ENCODE results near the gene EARS2. TPM values are rescaled to one million over a fixed set of nuclear protein-coding genes. Genes with fewer than 3 reads are reported as not detected.

Gene EARS2
- total RNA-seq, 1 experiment from 2014 or later, result 55.9 TPM

DNA sequence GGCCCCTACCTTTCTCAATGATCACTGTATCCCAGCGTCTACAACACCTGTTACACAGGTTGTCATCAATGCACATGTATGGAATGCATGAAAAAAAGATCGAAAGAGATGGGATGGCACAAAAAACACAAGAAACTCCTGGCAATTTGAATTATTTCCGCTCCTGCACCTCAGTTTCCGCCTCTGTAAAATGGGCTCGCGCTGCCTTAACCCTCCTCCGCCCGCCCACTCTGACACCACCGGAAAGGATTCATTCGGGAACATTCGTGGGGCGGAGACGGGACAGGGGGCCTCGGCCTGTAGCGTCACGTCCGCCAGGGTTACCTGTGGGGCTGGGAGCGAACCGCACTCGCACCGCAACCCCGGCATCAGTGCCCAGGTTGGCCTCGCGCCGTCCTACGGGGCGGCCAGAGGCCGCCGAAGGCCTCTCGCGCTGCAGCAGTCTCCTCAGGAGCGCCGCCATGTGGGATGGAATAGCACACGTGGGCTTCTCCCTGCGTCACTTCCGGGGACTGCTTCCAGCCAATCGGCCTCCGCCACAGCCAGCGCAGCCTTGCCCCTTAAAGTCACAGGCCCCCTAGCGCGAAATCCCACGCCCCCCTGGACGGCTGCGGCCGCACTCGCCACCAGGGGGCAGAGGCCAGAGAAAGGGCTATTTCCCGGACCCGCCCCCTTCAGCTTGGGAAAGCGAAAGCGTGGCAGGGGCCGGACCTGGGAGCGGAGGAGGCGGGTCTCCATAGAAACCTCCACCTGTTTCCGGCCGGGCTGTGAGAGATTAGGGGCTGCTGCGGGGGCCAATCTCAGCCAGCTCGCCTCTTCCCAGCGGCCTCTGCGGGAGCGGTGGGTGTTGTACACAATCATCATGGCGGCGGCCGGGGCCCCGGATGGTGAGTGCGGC is at the start of gene EARS2, which contains the start of gene UBFD1 (continued):
- TF ChIP-seq, protein P1, sequence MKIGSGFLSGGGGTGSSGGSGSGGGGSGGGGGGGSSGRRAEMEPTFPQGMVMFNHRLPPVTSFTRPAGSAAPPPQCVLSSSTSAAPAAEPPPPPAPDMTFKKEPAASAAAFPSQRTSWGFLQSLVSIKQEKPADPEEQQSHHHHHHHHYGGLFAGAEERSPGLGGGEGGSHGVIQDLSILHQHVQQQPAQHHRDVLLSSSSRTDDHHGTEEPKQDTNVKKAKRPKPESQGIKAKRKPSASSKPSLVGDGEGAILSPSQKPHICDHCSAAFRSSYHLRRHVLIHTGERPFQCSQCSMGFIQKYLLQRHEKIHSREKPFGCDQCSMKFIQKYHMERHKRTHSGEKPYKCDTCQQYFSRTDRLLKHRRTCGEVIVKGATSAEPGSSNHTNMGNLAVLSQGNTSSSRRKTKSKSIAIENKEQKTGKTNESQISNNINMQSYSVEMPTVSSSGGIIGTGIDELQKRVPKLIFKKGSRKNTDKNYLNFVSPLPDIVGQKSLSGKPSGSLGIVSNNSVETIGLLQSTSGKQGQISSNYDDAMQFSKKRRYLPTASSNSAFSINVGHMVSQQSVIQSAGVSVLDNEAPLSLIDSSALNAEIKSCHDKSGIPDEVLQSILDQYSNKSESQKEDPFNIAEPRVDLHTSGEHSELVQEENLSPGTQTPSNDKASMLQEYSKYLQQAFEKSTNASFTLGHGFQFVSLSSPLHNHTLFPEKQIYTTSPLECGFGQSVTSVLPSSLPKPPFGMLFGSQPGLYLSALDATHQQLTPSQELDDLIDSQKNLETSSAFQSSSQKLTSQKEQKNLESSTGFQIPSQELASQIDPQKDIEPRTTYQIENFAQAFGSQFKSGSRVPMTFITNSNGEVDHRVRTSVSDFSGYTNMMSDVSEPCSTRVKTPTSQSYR (CRISPR knock-in tag; IDR thresholded peaks at IDR 0.05), result no peak
- TF ChIP-seq, protein P2, sequence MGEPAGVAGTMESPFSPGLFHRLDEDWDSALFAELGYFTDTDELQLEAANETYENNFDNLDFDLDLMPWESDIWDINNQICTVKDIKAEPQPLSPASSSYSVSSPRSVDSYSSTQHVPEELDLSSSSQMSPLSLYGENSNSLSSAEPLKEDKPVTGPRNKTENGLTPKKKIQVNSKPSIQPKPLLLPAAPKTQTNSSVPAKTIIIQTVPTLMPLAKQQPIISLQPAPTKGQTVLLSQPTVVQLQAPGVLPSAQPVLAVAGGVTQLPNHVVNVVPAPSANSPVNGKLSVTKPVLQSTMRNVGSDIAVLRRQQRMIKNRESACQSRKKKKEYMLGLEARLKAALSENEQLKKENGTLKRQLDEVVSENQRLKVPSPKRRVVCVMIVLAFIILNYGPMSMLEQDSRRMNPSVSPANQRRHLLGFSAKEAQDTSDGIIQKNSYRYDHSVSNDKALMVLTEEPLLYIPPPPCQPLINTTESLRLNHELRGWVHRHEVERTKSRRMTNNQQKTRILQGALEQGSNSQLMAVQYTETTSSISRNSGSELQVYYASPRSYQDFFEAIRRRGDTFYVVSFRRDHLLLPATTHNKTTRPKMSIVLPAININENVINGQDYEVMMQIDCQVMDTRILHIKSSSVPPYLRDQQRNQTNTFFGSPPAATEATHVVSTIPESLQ (CRISPR knock-in tag; IDR thresholded peaks at IDR 0.05), result no peak
- TF ChIP-seq SMAD4 (CRISPR knock-in tag; IDR thresholded peaks at IDR 0.05) (0 out of 2 replicates have a peak, but pooled peaks have one; percentile 61), EMX1 (CRISPR knock-in tag; IDR thresholded peaks at IDR 0.05) (no peak; the same call in 1 of the 2 replicates), CREM (CRISPR knock-in tag; IDR thresholded peaks at IDR 0.05) (peak; percentile 92), GTF2I (CRISPR knock-in tag; conservative IDR thresholded peaks at IDR 0.05) (peak; percentile 100), OVOL2 (CRISPR knock-in tag; IDR thresholded peaks at IDR 0.05; ENCODE audit: borderline replicate concordance) (no peak), MYBL2 (CRISPR knock-in tag; IDR thresholded peaks at IDR 0.05) (no peak; the same call in none of the 2 replicates), FOXP1 (CRISPR knock-in tag; IDR thresholded peaks at IDR 0.05; ENCODE audit: borderline replicate concordance) (peak; percentile 86), ZNF396 (CRISPR knock-in tag; IDR thresholded peaks at IDR 0.05; ENCODE audit: borderline replicate concordance) (no peak), MXD4 (CRISPR knock-in tag; IDR thresholded peaks at IDR 0.05; ENCODE audit: borderline replicate concordance) (no peak)
- TF ChIP-seq, protein P3, sequence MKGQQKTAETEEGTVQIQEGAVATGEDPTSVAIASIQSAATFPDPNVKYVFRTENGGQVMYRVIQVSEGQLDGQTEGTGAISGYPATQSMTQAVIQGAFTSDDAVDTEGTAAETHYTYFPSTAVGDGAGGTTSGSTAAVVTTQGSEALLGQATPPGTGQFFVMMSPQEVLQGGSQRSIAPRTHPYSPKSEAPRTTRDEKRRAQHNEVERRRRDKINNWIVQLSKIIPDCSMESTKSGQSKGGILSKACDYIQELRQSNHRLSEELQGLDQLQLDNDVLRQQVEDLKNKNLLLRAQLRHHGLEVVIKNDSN (CRISPR knock-in tag; IDR thresholded peaks at IDR 0.05), result peak; percentile 93
- TF ChIP-seq, protein P4, sequence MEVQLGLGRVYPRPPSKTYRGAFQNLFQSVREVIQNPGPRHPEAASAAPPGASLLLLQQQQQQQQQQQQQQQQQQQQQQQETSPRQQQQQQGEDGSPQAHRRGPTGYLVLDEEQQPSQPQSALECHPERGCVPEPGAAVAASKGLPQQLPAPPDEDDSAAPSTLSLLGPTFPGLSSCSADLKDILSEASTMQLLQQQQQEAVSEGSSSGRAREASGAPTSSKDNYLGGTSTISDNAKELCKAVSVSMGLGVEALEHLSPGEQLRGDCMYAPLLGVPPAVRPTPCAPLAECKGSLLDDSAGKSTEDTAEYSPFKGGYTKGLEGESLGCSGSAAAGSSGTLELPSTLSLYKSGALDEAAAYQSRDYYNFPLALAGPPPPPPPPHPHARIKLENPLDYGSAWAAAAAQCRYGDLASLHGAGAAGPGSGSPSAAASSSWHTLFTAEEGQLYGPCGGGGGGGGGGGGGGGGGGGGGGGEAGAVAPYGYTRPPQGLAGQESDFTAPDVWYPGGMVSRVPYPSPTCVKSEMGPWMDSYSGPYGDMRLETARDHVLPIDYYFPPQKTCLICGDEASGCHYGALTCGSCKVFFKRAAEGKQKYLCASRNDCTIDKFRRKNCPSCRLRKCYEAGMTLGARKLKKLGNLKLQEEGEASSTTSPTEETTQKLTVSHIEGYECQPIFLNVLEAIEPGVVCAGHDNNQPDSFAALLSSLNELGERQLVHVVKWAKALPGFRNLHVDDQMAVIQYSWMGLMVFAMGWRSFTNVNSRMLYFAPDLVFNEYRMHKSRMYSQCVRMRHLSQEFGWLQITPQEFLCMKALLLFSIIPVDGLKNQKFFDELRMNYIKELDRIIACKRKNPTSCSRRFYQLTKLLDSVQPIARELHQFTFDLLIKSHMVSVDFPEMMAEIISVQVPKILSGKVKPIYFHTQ (CRISPR knock-in tag; IDR thresholded peaks at IDR 0.05), result 0 out of 2 replicates have a peak, but pooled peaks have one; percentile 72
- TF ChIP-seq, protein P5, sequence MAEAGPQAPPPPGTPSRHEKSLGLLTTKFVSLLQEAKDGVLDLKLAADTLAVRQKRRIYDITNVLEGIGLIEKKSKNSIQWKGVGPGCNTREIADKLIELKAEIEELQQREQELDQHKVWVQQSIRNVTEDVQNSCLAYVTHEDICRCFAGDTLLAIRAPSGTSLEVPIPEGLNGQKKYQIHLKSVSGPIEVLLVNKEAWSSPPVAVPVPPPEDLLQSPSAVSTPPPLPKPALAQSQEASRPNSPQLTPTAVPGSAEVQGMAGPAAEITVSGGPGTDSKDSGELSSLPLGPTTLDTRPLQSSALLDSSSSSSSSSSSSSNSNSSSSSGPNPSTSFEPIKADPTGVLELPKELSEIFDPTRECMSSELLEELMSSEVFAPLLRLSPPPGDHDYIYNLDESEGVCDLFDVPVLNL (CRISPR knock-in tag; IDR thresholded peaks at IDR 0.05; ENCODE audit: borderline replicate concordance, low read depth), result no peak; the same call in 1 of the 2 replicates
- TF ChIP-seq, protein P6, sequence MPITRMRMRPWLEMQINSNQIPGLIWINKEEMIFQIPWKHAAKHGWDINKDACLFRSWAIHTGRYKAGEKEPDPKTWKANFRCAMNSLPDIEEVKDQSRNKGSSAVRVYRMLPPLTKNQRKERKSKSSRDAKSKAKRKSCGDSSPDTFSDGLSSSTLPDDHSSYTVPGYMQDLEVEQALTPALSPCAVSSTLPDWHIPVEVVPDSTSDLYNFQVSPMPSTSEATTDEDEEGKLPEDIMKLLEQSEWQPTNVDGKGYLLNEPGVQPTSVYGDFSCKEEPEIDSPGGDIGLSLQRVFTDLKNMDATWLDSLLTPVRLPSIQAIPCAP (CRISPR knock-in tag; IDR thresholded peaks at IDR 0.05), result peak; percentile 54; the same call in 1 of the 2 replicates
- TF ChIP-seq, protein P7, sequence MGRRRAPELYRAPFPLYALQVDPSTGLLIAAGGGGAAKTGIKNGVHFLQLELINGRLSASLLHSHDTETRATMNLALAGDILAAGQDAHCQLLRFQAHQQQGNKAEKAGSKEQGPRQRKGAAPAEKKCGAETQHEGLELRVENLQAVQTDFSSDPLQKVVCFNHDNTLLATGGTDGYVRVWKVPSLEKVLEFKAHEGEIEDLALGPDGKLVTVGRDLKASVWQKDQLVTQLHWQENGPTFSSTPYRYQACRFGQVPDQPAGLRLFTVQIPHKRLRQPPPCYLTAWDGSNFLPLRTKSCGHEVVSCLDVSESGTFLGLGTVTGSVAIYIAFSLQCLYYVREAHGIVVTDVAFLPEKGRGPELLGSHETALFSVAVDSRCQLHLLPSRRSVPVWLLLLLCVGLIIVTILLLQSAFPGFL (CRISPR knock-in tag; IDR thresholded peaks at IDR 0.05; ENCODE audit: borderline replicate concordance), result no peak
- TF ChIP-seq, protein P8, sequence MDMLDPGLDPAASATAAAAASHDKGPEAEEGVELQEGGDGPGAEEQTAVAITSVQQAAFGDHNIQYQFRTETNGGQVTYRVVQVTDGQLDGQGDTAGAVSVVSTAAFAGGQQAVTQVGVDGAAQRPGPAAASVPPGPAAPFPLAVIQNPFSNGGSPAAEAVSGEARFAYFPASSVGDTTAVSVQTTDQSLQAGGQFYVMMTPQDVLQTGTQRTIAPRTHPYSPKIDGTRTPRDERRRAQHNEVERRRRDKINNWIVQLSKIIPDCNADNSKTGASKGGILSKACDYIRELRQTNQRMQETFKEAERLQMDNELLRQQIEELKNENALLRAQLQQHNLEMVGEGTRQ (CRISPR knock-in tag; IDR thresholded peaks at IDR 0.05), result peak; percentile 93
- TF ChIP-seq, protein P9, sequence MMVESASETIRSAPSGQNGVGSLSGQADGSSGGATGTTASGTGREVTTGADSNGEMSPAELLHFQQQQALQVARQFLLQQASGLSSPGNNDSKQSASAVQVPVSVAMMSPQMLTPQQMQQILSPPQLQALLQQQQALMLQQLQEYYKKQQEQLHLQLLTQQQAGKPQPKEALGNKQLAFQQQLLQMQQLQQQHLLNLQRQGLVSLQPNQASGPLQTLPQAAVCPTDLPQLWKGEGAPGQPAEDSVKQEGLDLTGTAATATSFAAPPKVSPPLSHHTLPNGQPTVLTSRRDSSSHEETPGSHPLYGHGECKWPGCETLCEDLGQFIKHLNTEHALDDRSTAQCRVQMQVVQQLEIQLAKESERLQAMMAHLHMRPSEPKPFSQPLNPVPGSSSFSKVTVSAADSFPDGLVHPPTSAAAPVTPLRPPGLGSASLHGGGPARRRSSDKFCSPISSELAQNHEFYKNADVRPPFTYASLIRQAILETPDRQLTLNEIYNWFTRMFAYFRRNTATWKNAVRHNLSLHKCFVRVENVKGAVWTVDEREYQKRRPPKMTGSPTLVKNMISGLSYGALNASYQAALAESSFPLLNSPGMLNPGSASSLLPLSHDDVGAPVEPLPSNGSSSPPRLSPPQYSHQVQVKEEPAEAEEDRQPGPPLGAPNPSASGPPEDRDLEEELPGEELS (CRISPR knock-in tag; IDR thresholded peaks at IDR 0.05), result peak; percentile 59
- TF ChIP-seq, protein P10, sequence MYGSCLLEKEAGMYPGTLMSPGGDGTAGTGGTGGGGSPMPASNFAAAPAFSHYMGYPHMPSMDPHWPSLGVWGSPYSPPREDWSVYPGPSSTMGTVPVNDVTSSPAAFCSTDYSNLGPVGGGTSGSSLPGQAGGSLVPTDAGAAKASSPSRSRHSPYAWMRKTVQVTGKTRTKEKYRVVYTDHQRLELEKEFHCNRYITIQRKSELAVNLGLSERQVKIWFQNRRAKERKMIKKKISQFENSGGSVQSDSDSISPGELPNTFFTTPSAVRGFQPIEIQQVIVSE (CRISPR knock-in tag; IDR thresholded peaks at IDR 0.05; ENCODE audit: borderline replicate concordance), result no peak

Measured in WTC11 (cell line).